SJSA1 (cell line): ENCODE measurements around the gene ARL4D. TPM values are rescaled to one million over a fixed set of nuclear protein-coding genes. Genes with fewer than 3 reads are reported as not detected.

Experiments
- total RNA-seq: library from RNA; depleted of rRNA; stranded (reverse); fragments of >200 nt; shearing (Covaris generic); gene quantifications from 2 replicates; pipeline ENCODE4 v1.2.3, GENCODE V29; 2014; rRNA removed

ARL4D gene
- total RNA-seq, 1 experiment from 2014 or later: 28.0 TPM

Other genes with a start within 250 kb of the ARL4D start
- 57.4 and 96.2 TPM in 2 replicates for gene NBR1, start 227.8 kb upstream of the ARL4D start, total RNA-seq
- 3.9 and 6.2 TPM in 2 replicates for gene TMEM106A, start 187.1 kb upstream of the ARL4D start, total RNA-seq
- not detected in 2 replicates for gene CCDC200, start 170.4 kb upstream of the ARL4D start, total RNA-seq
- gene RNU2-1, start 165.0 kb upstream of the ARL4D start, total RNA-seq: not detected in 2 replicates
- 75.2 and 81.7 TPM in 2 replicates for gene DHX8, start 85.0 kb downstream of the ARL4D start, total RNA-seq
- gene ETV4, start 147.3 kb downstream of the ARL4D start, total RNA-seq: 7.2 and 16.8 TPM in 2 replicates